Naive thymus-derived CD8-positive, alpha-beta T cell (primary cell): ENCODE results near the gene LEAP2. TPM values are rescaled to one million over a fixed set of nuclear protein-coding genes. Genes with fewer than 3 reads are reported as not detected.

Experiments
- polyA plus RNA-seq, 3 donors: library from polyadenylated mRNA; unstranded; fragments of 300-500 nt; fragmentation: Illumina TruSeq; gene quantifications; one replicate each; pipeline ENCODE4 v1.2.3, GENCODE V29; 2021
- total RNA-seq, 8 experiments: library from RNA in 2 of 8; stranded (reverse) in 2 of 8; gene quantifications; one replicate each; pipeline ENCODE4 v1.2.3 and lab custom pipeline; 2021 to 2026

LEAP2 gene
- total and polyA plus RNA-seq, 5 experiments from 2014 or later, result 0.64 to 6.8 (median 2.1) TPM

Other genes with a start within 250 kb of the LEAP2 start
- gene IL13, start 215.5 kb upstream of the LEAP2 start, total RNA-seq, result under 1 TPM in 1 of 2 experiments, not detected in 1; 0.31 TPM
- gene IL13, start 215.5 kb upstream of the LEAP2 start, polyA plus RNA-seq, result not detected
- not detected for gene IL4, start 199.7 kb upstream of the LEAP2 start, total RNA-seq
- gene IL4, start 199.7 kb upstream of the LEAP2 start, polyA plus RNA-seq, result not detected
- gene KIF3A, start 136.1 kb upstream of the LEAP2 start, total RNA-seq, result 10 to 100 TPM; 15.1 to 16.9 TPM
- gene KIF3A, start 136.1 kb upstream of the LEAP2 start, polyA plus RNA-seq, result 10 to 100 TPM in 2 of 3 donors, 1 to 10 TPM in 1; 8.5 to 13.5 (median 11.5) TPM
- 10 to 100 TPM in 1 of 2 experiments, 1 to 10 TPM in 1; 10.0 to 10.2 TPM for gene CCNI2, start 126.2 kb upstream of the LEAP2 start, total RNA-seq
- gene CCNI2, start 126.2 kb upstream of the LEAP2 start, polyA plus RNA-seq, result 1 to 10 TPM; 1.1 to 2.8 (median 1.7) TPM
- 1 to 10 TPM; 5.8 to 6.6 TPM for gene SEPTIN8, start 96.4 kb upstream of the LEAP2 start, total RNA-seq
- 1 to 10 TPM in 2 of 3 donors, under 1 TPM in 1; 0.82 to 1.2 (median 1.1) TPM for gene SEPTIN8, start 96.4 kb upstream of the LEAP2 start, polyA plus RNA-seq
- gene SOWAHA, start 60.4 kb upstream of the LEAP2 start, total RNA-seq, result not detected
- not detected for gene SOWAHA, start 60.4 kb upstream of the LEAP2 start, polyA plus RNA-seq
- gene SHROOM1, start 43.0 kb upstream of the LEAP2 start, total RNA-seq, result not detected
- not detected for gene SHROOM1, start 43.0 kb upstream of the LEAP2 start, polyA plus RNA-seq
- 1 to 10 TPM; 1.2 to 1.7 TPM for gene GDF9, start 7.2 kb upstream of the LEAP2 start, total RNA-seq
- under 1 TPM in 2 of 3 donors, not detected in 1; 0.30 to 0.45 TPM for gene GDF9, start 7.2 kb upstream of the LEAP2 start, polyA plus RNA-seq
- 100 to 1,000 TPM; 101 to 114 TPM for gene UQCRQ, start 7.0 kb upstream of the LEAP2 start, total RNA-seq
- 100 to 1,000 TPM; 594 to 702 (median 638) TPM for gene UQCRQ, start 7.0 kb upstream of the LEAP2 start, polyA plus RNA-seq
- 10 to 100 TPM; 70.3 to 74.4 TPM for gene AFF4, start 90.0 kb downstream of the LEAP2 start, total RNA-seq
- 10 to 100 TPM; 16.5 to 20.9 (median 17.7) TPM for gene AFF4, start 90.0 kb downstream of the LEAP2 start, polyA plus RNA-seq
- gene ZCCHC10, start 152.9 kb downstream of the LEAP2 start, total RNA-seq, result 10 to 100 TPM; 17.8 to 22.4 TPM
- gene ZCCHC10, start 152.9 kb downstream of the LEAP2 start, polyA plus RNA-seq, result 10 to 100 TPM; 28.7 to 36.9 (median 33.8) TPM
- gene HSPA4, start 178.3 kb downstream of the LEAP2 start, total RNA-seq, result 10 to 100 TPM; 64.0 to 73.3 TPM
- gene HSPA4, start 178.3 kb downstream of the LEAP2 start, polyA plus RNA-seq, result 10 to 100 TPM; 32.8 to 40.4 (median 37.7) TPM